ENCODE results near the gene CDH4. TPM values are rescaled to one million over a fixed set of nuclear protein-coding genes. Genes with fewer than 3 reads are reported as not detected.
"Not testable (repeated sequence)": the region's sequence is repeated elsewhere in the genome, so short reads cannot be mapped to it uniquely, and the experiment has no call there.

Gene CDH4
- total RNA-seq, 1 donor from 2014 or later, result not detected

DNA sequence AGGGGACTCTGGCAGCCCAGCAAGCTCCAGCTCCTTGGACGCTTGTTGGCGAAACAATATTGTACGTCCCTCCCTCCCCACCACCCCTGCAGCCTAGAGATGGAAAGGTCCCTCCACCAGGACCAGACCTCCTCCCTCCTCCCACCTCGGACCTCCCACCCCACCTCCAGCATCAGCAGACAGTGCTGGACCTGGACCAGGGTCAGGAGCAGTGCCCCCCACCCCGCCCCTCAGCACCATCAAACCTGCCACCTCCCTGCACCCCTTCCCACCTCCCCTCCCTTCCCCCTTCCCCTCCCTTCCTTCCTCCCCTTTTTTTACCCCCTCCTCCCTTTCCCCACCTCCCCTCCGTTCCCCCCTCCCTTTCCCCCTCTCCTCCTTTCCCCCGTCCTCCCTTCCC is 715.2 kb downstream of the CDH4 start:
- POLR2A ChIA-PET, result no interaction called here

DNA sequence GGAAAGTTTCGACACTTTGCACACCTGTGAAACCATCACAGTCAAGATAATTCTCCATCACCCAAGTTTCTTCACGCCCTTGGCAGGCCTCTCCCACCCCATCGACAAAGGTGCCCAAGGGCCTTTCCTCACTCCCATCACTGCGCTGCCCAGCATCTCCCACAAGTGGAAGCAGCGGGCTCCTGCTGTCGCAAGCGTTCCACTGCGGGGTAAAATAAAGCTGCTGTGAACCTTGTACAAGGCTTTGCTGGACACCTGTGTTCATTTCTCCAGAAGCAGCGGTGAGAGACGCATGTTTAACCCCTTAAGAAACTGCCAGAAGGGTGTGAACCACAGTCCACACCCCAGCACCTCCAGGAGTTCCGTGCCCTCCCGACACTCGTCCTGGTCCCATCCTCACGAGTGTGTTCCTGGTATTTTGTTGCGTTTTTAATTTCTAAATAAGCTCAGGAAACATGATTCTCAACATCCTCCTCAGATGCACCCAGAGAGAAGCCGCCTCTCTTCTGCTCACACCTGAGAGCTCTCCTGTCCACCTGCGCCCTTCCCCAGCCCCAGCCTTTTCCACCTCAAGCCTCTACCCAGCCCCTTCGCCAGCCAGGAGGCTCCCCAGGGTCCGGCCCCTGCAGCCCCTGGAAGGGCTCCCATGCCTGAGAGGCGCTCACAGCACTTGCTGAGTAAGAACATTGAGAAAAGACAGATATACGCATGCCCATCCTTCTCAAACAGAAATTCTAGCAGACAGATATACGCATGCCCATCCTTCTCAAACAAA is 716.2 kb downstream of the CDH4 start:
- ATAC-seq (ENCODE audit: low read depth) (no peak), DNase-seq (no peak)
- POLR2A ChIA-PET, result no interaction called here
- intact Hi-C loops (cut with micrococcal nuclease), result no loop called here
- H3K4me3 Mint-ChIP-seq, result no peak overlapping the region
- no peak overlapping the region for H3K27ac Mint-ChIP-seq
- no peaks in the 10 kb centered on the region for H3K4me1 Mint-ChIP-seq
- H3K36me3 Mint-ChIP-seq (ENCODE audit: low read depth), result peaks cover 12% of the 10 kb centered on the region
- CTCF ChIA-PET, result no interaction called here
- peaks cover 2% of the 10 kb centered on the region for H3K9me3 Mint-ChIP-seq
- TF ChIP-seq CTCF (IDR thresholded peaks at IDR 0.05), result no peak
- peaks cover 12% of the 10 kb centered on the region for H3K27me3 Mint-ChIP-seq

More for the DNA sequence above, 715.2 kb downstream of the CDH4 start:
- peaks cover 2% of the 10 kb centered on the region for H3K9me3 Mint-ChIP-seq
- H3K27ac Mint-ChIP-seq, result no peak overlapping the region
- TF ChIP-seq CTCF (IDR thresholded peaks at IDR 0.05), result no peak
- H3K4me3 Mint-ChIP-seq, result no peak overlapping the region
- CTCF ChIA-PET, result no interaction called here
- ATAC-seq (ENCODE audit: low read depth), result no peak
- peaks cover 13% of the 10 kb centered on the region for H3K27me3 Mint-ChIP-seq
- H3K4me1 Mint-ChIP-seq, result no peaks in the 10 kb centered on the region
- DNase-seq, result no peak
- intact Hi-C loops (cut with micrococcal nuclease), result no loop called here
- peaks cover 3% of the 10 kb centered on the region for H3K36me3 Mint-ChIP-seq (ENCODE audit: low read depth)

GRCh38 chr20:61968932-61969331 is 716.9 kb downstream of the CDH4 start:
- Mint-ChIP-seq H3K9me3 (no peaks in the 10 kb centered on the region), H3K36me3 (ENCODE audit: low read depth) (peaks cover 19% of the 10 kb centered on the region), H3K27ac (no peak overlapping the region), H3K27me3 (peaks cover 6% of the 10 kb centered on the region), H3K4me1 (no peaks in the 10 kb centered on the region), H3K4me3 (no peak overlapping the region)
- ChIA-PET POLR2A (no interaction called here), CTCF (no interaction called here)
- no peak for TF ChIP-seq CTCF (IDR thresholded peaks at IDR 0.05)
- no peak for DNase-seq
- no peak for ATAC-seq (ENCODE audit: low read depth)
- intact Hi-C loops (cut with micrococcal nuclease), result no loop called here

DNA sequence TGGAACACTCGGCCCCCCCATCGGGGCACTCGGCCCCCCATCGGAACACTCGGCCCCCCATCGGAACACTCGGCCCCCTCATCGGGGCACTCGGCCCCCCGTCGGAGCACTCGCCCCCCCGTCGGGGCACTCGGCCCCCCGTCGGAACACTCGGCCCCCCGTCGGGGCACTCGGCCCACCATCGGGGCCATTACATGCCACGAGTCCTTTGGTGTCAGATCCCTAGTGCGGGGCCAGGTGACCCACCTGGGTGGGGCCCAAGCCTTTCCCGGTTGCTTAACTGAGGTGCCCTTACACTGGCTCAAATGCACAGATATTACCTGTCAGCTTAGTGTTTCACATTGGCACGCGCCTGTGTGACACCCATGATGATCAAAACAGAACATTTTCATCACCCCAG is 717.7 kb downstream of the CDH4 start:
- H3K4me1 Mint-ChIP-seq, result no peaks in the 10 kb centered on the region
- peaks cover 26% of the 10 kb centered on the region for H3K36me3 Mint-ChIP-seq (ENCODE audit: low read depth)
- DNase-seq, result no peak
- intact Hi-C loops (cut with micrococcal nuclease), result no loop called here
- no peak for ATAC-seq (ENCODE audit: low read depth)
- H3K27ac Mint-ChIP-seq, result no peak overlapping the region
- H3K9me3 Mint-ChIP-seq, result no peaks in the 10 kb centered on the region
- H3K27me3 Mint-ChIP-seq, result peaks cover 6% of the 10 kb centered on the region
- ChIA-PET CTCF (no interaction called here), POLR2A (no interaction called here)
- no peak overlapping the region for H3K4me3 Mint-ChIP-seq
- no peak for TF ChIP-seq CTCF (IDR thresholded peaks at IDR 0.05)

DNA sequence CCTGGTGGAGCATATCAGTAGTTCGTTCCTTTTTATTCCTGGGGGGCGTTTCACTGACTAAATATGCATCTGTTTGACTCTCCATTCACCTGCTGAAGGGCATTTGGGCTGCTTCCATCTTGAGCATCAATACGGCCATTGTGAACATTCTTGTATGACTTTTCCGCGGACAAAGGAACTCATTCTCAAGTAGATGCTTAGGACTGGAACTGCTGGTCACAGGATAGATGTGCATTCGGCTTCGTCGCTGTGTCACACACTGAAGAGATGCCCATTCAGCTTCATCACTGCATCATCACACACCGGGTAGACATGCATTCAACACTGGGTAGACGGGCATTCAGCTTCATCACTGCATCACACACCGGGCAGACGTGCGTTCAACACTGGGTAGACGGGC is 718.3 kb downstream of the CDH4 start:
- intact Hi-C loops (cut with micrococcal nuclease), result no loop called here
- DNase-seq (no peak), ATAC-seq (ENCODE audit: low read depth) (no peak)
- Mint-ChIP-seq H3K27me3 (peaks cover 6% of the 10 kb centered on the region), H3K36me3 (ENCODE audit: low read depth) (peaks cover 30% of the 10 kb centered on the region), H3K4me1 (no peaks in the 10 kb centered on the region), H3K4me3 (no peak overlapping the region), H3K9me3 (no peaks in the 10 kb centered on the region), H3K27ac (no peak overlapping the region)
- ChIA-PET POLR2A (no interaction called here), CTCF (no interaction called here)
- no peak for TF ChIP-seq CTCF (IDR thresholded peaks at IDR 0.05)

DNA sequence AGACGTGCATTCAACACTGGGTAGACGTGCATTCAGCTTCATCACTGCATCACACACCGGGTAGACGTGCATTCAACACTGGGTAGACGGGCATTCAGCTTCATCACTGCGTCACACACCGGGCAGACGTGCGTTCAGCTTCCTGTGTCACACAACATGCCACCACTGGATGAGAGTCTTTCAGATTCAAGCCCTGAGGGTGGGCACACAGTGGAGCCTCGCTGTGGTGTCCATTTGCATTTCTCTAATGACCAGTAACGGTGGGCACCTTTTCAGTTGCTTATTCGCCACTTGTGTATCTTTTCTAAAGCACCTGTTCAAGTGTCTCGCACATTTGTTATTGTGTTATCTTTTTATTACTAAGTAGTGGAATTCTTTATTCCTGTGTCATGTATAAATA is 719.5 kb downstream of the CDH4 start:
- H3K27ac Mint-ChIP-seq; H3K4me1 Mint-ChIP-seq; intact Hi-C loops (cut with micrococcal nuclease); H3K9me3 Mint-ChIP-seq; POLR2A ChIA-PET; DNase-seq; ATAC-seq (ENCODE audit: low read depth); H3K27me3 Mint-ChIP-seq; H3K4me3 Mint-ChIP-seq; CTCF ChIA-PET: not testable (repeated sequence)
- H3K36me3 Mint-ChIP-seq (ENCODE audit: low read depth), result peaks cover 37% of the 10 kb centered on the region

All from activated B cell treated with CpG ODN at 0.5 μM for 24 hours (primary cell).